HFF-Myc (cell line): Measurements from ENCODE around the gene ACSM6.

Source experiments
- DNase-seq: peaks from one replicate; pipeline ENCODE4 v3.0.0-alpha.2; 2011; ENCODE audit warnings: low read depth; ENCODE audit errors: extremely low read depth
- H3K4me3 ChIP-seq: replicated peaks from 2 replicates; pipeline ENCODE4 v1.5.1; 2011; ENCODE audit warnings: low read depth, mild to moderate bottlenecking, control low read depth, low read length
- CTCF ChIP-seq: IDR thresholded peaks from 2 replicates; pipeline ENCODE4 v1.5.1; 2012; ENCODE audit warnings: mild to moderate bottlenecking, low read depth, low read length, control low read depth; ENCODE audit errors: missing control alignments

The ACSM6 gene

GRCh38 chr10:95277201-95277570, 83.1 kb downstream of the ACSM6 start:
- no peak for TF ChIP-seq CTCF
- H3K4me3 ChIP-seq: no peak overlapping the region
- no peak for DNase-seq

- TF ChIP-seq CTCF: no peak
Measured at GRCh38 chr10:95277614-95278013, 83.6 kb downstream of the ACSM6 start.

More at GRCh38 chr10:95277614-95278013, 83.6 kb downstream of the ACSM6 start:
- DNase-seq: no peak
- H3K4me3 ChIP-seq: no peak overlapping the region
